Smooth muscle cell (in vitro differentiated cells): Measurements from ENCODE around the gene LCN15. TPM values are rescaled to one million over a fixed set of nuclear protein-coding genes. Genes with fewer than 3 reads are reported as not detected.

Source experiments
- DNase-seq: peaks from one replicate; lab custom pipeline; 2025; ENCODE audit not compliant: unreplicated experiment; lab: John Stamatoyannopoulos, UW
- H2AFZ ChIP-seq: fragments of 200-600 bp; sonication (generic); 2 replicates; pipeline ENCODE4 v1.6.0; 2016; ENCODE audit warnings: antibody characterized with exemption, low read depth, mild to moderate bottlenecking
- H3F3A ChIP-seq: fragments of 200-600 bp; sonication (generic); 2 replicates; pipeline ENCODE4 v1.6.0; 2017; ENCODE audit warnings: antibody characterized with exemption, low read depth
- H3K27ac ChIP-seq: fragments of 200-600 bp; sonication (generic); 2 replicates; pipeline ENCODE4 v1.5.1; 2016; ENCODE audit warnings: low read depth, mild to moderate bottlenecking
- H3K27me3 ChIP-seq: fragments of 200-600 bp; sonication (generic); 2 replicates; pipeline ENCODE4 v1.6.1; 2016; ENCODE audit warnings: low read depth, mild to moderate bottlenecking
- H3K36me3 ChIP-seq: fragments of 200-600 bp; sonication (generic); 2 replicates; pipeline ENCODE4 v1.5.1; 2016; ENCODE audit warnings: low read depth
- H3K4me1 ChIP-seq: fragments of 200-600 bp; sonication (generic); 2 replicates; pipeline ENCODE4 v1.5.1; 2016; ENCODE audit warnings: low read depth
- H3K4me2 ChIP-seq: fragments of 200-600 bp; sonication (generic); 2 replicates; pipeline ENCODE4 v1.6.0; 2016; ENCODE audit warnings: mild to moderate bottlenecking
- H3K4me3 ChIP-seq: fragments of 200-600 bp; sonication (generic); 2 replicates; pipeline ENCODE4 v1.5.1; 2016; ENCODE audit warnings: mild to moderate bottlenecking
- H3K79me2 ChIP-seq: fragments of 200-600 bp; sonication (generic); 2 replicates; pipeline ENCODE4 v1.6.0; 2016; ENCODE audit warnings: low read depth, mild to moderate bottlenecking
- H3K9ac ChIP-seq: fragments of 200-600 bp; sonication (generic); 2 replicates; pipeline ENCODE4 v1.6.0; 2016; ENCODE audit warnings: low read depth
- H3K9me3 ChIP-seq: fragments of 200-600 bp; sonication (generic); replicated peaks from 2 replicates; pipeline ENCODE4 v1.5.1; 2016; ENCODE audit warnings: low read depth
- H4K20me1 ChIP-seq: fragments of 200-600 bp; sonication (generic); 2 replicates; pipeline ENCODE4 v1.6.0; 2016; ENCODE audit warnings: low read depth
- CTCF ChIP-seq: fragments of 200-600 bp; sonication (generic); IDR thresholded peaks from 2 replicates; pipeline ENCODE4 v1.5.1; 2017; ENCODE audit warnings: borderline replicate concordance, mild to moderate bottlenecking, antibody characterized with exemption; ENCODE audit not compliant: insufficient read depth, poor library complexity, severe bottlenecking
- WGBS: methylation state at CpG from one replicate; pipeline ENCODE4 v1.1.7; 2016; ENCODE audit warnings: low lambda C conversion rate; 5-methylcytosine and 5-hydroxymethylcytosine counted together
- polyA plus RNA-seq: library from polyadenylated mRNA; unstranded; fragments of >200 nt; fragmentation: Nextera tagmentation; extraction: Ambion mirVana; gene quantifications from 2 replicates; pipeline ENCODE4 v1.2.1, GENCODE V29; 2016
- total RNA-seq: library from RNA; depleted of rRNA; stranded (reverse); fragments of >200 nt; gene quantifications from 2 replicates; pipeline ENCODE4 v1.2.3, GENCODE V29; 2014

LCN15 gene
- total and polyA plus RNA-seq, 2 experiments from 2014 or later = not detected

GRCh38 chr9:136738960-136739359 lies 25.4 kb downstream of the LCN15 start:
- WGBS = 94% methylated on average over 20 of the region's 20 CpGs
- no peak overlapping the region for H3K4me3 ChIP-seq
- H3K27me3 ChIP-seq = no peaks in the 10 kb centered on the region

GRCh38 chr9:136735812-136736480 lies 28.4 kb downstream of the LCN15 start:
- 96% methylated on average over 21 of the region's 21 CpGs for WGBS
- Histone ChIP-seq H3K79me2 (no peaks in the 10 kb centered on the region), H3K9ac (no peak overlapping the region)

More at GRCh38 chr9:136738960-136739359, 25.4 kb downstream of the LCN15 start:
- H4K20me1 ChIP-seq = no peaks in the 10 kb centered on the region
- H2AFZ ChIP-seq = no peak overlapping the region
- no peak overlapping the region for H3K27ac ChIP-seq
- H3K9ac ChIP-seq = no peak overlapping the region
- TF ChIP-seq CTCF = no peak
- H3F3A ChIP-seq = no peaks in the 10 kb centered on the region
- H3K36me3 ChIP-seq = no peaks in the 10 kb centered on the region
- H3K4me2 ChIP-seq = no peak overlapping the region
- no peaks in the 10 kb centered on the region for H3K79me2 ChIP-seq
- DNase-seq = no peak
- H3K9me3 ChIP-seq = no peaks in the 10 kb centered on the region
- H3K4me1 ChIP-seq = no peaks in the 10 kb centered on the region

GRCh38 chr9:136734837-136735496 lies 29.4 kb downstream of the LCN15 start:
- Histone ChIP-seq H3K4me2 (no peak overlapping the region), H3K36me3 (no peaks in the 10 kb centered on the region), H2AFZ (no peak overlapping the region), H3K27me3 (no peaks in the 10 kb centered on the region), H3K4me1 (no peaks in the 10 kb centered on the region), H3K9me3 (no peaks in the 10 kb centered on the region), H3K4me3 (no peak overlapping the region), H3K27ac (no peak overlapping the region), H3K79me2 (peaks cover 7% of the 10 kb centered on the region), H3F3A (no peaks in the 10 kb centered on the region), H4K20me1 (peaks cover 8% of the 10 kb centered on the region), H3K9ac (no peak overlapping the region)
- no peak for TF ChIP-seq CTCF
- DNase-seq = no peak
- 80% methylated on average over 12 of the region's 12 CpGs for WGBS

More at GRCh38 chr9:136735812-136736480, 28.4 kb downstream of the LCN15 start:
- no peak overlapping the region for H2AFZ ChIP-seq
- no peaks in the 10 kb centered on the region for H3K4me1 ChIP-seq
- no peaks in the 10 kb centered on the region for H3K27me3 ChIP-seq
- no peaks in the 10 kb centered on the region for H3F3A ChIP-seq
- no peaks in the 10 kb centered on the region for H3K36me3 ChIP-seq
- H3K4me3 ChIP-seq = no peak overlapping the region
- no peak for DNase-seq
- H4K20me1 ChIP-seq = peaks cover 8% of the 10 kb centered on the region
- H3K4me2 ChIP-seq = no peak overlapping the region
- H3K9me3 ChIP-seq = no peaks in the 10 kb centered on the region
- TF ChIP-seq CTCF = no peak
- no peak overlapping the region for H3K27ac ChIP-seq
